GM18520 (cell line): ENCODE results near the gene XIAP.

Source experiments
- ATAC-seq: cut with Tn5 transposase; IDR thresholded peaks from one replicate; pipeline ENCODE4 v1.9.1; 2021; ENCODE audit not compliant: unreplicated experiment

Gene XIAP

DNA sequence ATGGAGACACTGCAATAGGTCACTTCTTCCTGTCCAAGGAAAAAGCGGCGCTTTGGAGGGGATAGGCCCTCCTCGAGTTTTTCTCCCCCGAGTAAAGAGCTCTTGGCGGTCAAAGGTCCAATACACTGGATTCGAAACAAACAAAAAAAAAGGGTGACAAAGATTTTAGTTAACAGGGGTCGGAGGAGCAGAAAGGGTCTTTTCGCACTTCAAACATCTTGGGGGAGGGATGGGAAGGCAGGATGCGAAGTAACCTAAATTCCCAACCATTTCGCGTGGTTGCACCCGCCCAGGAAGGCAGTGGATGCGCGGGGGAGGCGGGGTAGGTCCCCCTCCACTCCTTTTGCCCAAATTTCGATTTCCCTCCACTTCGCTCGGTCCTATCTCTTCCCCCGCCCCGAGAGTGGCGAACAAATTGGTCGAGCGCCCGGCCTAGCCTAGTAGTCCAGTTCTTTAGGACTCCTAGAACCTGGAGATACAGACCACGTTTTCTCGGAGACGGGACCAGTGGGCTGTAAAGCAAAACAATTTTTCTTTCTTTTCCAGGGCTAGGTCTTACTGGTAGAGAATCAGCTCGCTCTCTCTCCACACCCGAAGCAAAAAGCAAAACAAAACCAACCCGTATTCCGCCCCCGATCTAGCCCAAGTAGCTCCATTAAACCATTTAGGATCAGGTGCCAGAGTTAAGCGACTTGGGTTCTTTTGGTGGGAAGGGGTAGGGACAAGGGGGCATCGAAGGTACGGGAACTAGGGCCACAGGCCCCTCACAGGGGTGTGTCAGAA is 99.6 kb downstream of the XIAP start:
- no peak for ATAC-seq

DNA sequence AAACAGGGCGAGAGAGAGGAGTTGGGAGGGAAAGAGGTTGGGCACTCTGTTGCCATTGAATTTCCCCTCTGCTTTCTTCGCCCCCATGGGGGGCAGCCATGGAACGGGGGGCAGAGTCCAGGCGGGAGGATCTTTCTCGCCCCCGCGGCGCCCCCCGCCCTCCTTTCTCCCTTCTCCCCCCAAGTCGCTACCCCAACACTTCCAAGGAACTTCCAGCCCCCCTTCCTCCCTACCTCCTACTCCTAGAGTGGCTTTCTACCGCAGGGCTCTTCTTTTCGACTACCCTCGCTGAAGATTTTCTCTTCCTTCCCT is 101.1 kb downstream of the XIAP start:
- ATAC-seq, result no peak

DNA sequence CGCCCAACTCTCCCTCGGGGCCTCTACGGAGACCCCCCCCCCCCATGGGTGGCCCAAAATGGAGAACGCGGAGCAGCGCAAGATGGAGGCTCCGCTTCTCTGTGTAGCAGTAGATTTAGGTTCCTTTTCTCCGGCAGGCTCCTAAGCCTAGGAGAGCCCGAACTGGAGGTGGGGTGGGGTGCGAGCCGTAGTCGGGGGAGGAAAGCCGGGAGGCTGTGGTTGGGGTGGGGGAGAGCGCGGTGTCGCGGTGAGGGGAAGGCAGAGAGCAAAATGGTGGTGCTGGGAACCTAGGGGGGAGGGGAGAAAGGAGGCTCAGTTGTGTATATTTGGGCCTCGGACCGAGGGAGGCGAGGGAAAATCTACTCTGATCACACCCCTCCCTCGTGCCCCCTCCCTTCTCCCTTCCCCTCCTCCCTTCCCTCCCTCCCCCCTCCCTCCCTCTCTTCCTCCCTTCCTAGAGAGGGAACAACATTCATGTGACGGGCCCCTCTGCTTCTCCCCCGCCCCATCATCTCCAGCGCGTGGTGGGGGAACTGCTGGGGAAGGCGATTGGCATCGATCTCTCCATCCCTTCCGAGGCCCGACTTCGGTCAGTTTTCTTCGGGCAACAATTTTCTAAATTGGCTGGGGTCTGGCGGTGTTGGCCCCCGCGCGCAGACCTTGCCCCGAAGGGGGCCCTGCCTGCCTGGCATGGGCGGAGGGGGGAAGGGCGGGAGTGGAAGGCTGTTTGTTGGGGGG is 101.6 kb downstream of the XIAP start, which contains the start of gene STAG2:
STAG2 (plus strand) TSS at position 439 of the 738 bp plus-strand sequence. CDS start 60,922 bp downstream, outside the sequence.
- ATAC-seq, result no peak

DNA sequence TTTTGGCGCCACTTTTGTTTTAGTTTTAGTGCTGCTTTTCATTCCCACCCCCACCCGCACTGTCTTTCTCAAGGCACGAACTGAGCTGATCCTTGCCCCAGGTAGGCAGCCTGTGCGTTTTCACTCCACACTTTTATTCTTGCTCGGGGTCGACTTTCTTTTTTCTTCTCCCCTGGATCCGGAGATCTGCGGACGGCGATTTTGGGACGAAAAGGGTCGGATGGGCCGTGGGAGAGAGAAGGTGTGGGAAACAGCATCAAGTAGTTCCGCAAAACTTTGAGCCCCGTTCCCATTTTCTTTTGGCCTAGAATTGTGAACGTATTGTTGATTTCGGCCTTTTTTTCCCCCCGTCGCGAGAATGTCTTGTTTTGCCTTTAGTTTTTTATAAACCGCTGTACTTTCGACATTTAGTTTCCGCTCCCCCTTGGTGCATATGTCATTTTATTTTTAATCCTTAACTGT is 102.2 kb downstream of the XIAP start:
- no peak for ATAC-seq

DNA sequence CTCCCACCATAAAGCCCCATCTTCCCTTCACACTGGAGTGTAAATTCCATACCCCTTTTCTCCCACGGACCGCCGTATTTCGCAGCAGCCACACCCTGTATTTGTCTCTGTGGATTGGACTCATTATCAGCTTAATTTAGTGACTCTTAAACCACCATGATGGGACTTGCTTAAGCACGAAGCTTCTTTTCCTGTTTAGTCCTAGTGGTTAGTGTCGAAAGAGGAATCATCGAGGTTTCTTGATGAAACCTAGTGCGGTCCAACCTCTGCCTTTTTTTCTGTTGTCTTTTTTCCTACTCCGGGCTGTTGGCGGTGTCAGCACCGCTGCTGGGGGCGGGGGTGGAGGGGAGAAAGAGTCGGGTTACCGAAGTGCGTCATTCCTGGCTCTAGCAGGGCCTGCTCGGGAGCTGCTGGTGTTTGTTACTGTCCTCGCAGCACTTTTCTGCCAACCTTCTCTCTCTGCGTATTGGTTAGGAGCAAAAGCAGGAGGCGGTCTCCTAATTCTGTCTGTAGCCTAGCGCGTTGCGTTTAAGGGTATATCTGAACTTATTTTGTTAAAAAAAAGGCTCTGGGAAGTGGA is 103.0 kb downstream of the XIAP start:
- ATAC-seq, result peak; percentile 47
